PC-3 (cell line): ENCODE results near the gene HHIPL1. TPM values are rescaled to one million over a fixed set of nuclear protein-coding genes. Genes with fewer than 3 reads are reported as not detected.
"Not testable (repeated sequence)": the region's sequence is repeated elsewhere in the genome, so short reads cannot be mapped to it uniquely, and the experiment has no call there.

Source experiments
- ATAC-seq: fragments of 200-7000 bp; cut with Tn5 transposase; 2 replicates; pipeline ENCODE4 v1.9.1; 2020; ENCODE audit warnings: mild to moderate bottlenecking, moderate library complexity
- BruUV-seq: library from RNA; stranded (reverse); fragments of 400-500 nt; replicated peaks from 2 replicates; lab custom pipeline; 2021; lab: Mats Ljungman, UMichigan
- CTCF ChIA-PET: fragments of 300-600 bp; sonication (Branson Sonifier 250); formaldehyde crosslinking; loops from one replicate; lab custom pipeline; 2022; ENCODE audit warnings: antibody characterized with exemption; lab: Charles Lee
- POLR2A ChIA-PET: fragments of 300-600 bp; sonication (Branson Sonifier 250); formaldehyde crosslinking; loops from one replicate; lab custom pipeline; 2022; ENCODE audit warnings: antibody characterized with exemption; ENCODE audit not compliant: unreplicated experiment; lab: Charles Lee
- DNase-seq: peaks from one replicate; pipeline ENCODE4 v3.0.0-alpha.2; 2015
- H2AFZ ChIP-seq: fragments of 300-600 bp; sonication (generic); 2 replicates; pipeline ENCODE4 v1.6.0; 2016; ENCODE audit warnings: antibody characterized with exemption, low read length
- H3F3A ChIP-seq: fragments of 300-600 bp; sonication (generic); one replicate; pipeline ENCODE4 v1.6.0; 2017; ENCODE audit warnings: antibody characterized with exemption, low read length, control low read depth, mild to moderate bottlenecking; ENCODE audit not compliant: unreplicated experiment
- H3K27ac ChIP-seq: fragments of 300-600 bp; sonication (generic); 2 replicates; pipeline ENCODE4 v1.5.1; 2016; ENCODE audit warnings: mild to moderate bottlenecking, low read length
- H3K27me3 ChIP-seq: fragments of 300-600 bp; sonication (generic); 2 replicates; pipeline ENCODE4 v1.6.1; 2016; ENCODE audit warnings: low read length, mixed read lengths
- H3K36me3 ChIP-seq: fragments of 300-600 bp; sonication (generic); 2 replicates; pipeline ENCODE4 v1.6.1; 2016; ENCODE audit warnings: low read depth, mixed run types, low read length, mixed read lengths
- H3K4me1 ChIP-seq: fragments of 300-600 bp; sonication (generic); 2 replicates; pipeline ENCODE4 v1.5.1; 2016; ENCODE audit warnings: low read length; ENCODE audit not compliant: insufficient read depth
- H3K4me2 ChIP-seq: fragments of 300-600 bp; sonication (generic); 2 replicates; pipeline ENCODE4 v1.6.0; 2016; ENCODE audit warnings: low read length
- H3K4me3 ChIP-seq: fragments of 300-600 bp; sonication (generic); 2 replicates; pipeline ENCODE4 v1.5.1; 2016; ENCODE audit warnings: mild to moderate bottlenecking, low read length, mixed read lengths
- H3K79me2 ChIP-seq: fragments of 300-600 bp; sonication (generic); 2 replicates; pipeline ENCODE4 v1.6.1; 2017; ENCODE audit warnings: low read length, mixed read lengths
- H3K9ac ChIP-seq: fragments of 300-600 bp; sonication (generic); 2 replicates; pipeline ENCODE4 v1.6.0; 2016; ENCODE audit warnings: mild to moderate bottlenecking, low read length
- H3K9me2 ChIP-seq: fragments of 300-600 bp; sonication (generic); replicated peaks from 2 replicates; pipeline ENCODE4 v1.6.1; 2016; ENCODE audit warnings: mixed run types, low read length, mixed read lengths
- H3K9me3 ChIP-seq: fragments of 300-600 bp; sonication (generic); 2 replicates; pipeline ENCODE4 v1.6.1; 2016; ENCODE audit warnings: low read length, mixed read lengths
- H4K20me1 ChIP-seq: fragments of 300-600 bp; sonication (generic); 2 replicates; pipeline ENCODE4 v1.6.1; 2016; ENCODE audit warnings: low read length, mixed read lengths
- CTCF ChIP-seq: fragments of 300-600 bp; sonication (generic); conservative IDR thresholded peaks from 2 replicates; pipeline ENCODE4 v1.5.1; 2017; ENCODE audit warnings: antibody characterized with exemption, low read depth, mild to moderate bottlenecking, low read length
- EZH2 ChIP-seq: fragments of 300-600 bp; sonication (generic); IDR thresholded peaks from one replicate; pipeline ENCODE4 v1.6.1; 2017; ENCODE audit warnings: antibody characterized with exemption, mild to moderate bottlenecking, low read length; ENCODE audit not compliant: unreplicated experiment
- EZH2phosphoT487 ChIP-seq: fragments of 300-600 bp; sonication (generic); IDR thresholded peaks from 2 replicates; pipeline ENCODE4 v1.6.1; 2018; ENCODE audit warnings: mild to moderate bottlenecking, antibody characterized with exemption, low read length, borderline replicate concordance
- intact Hi-C: fragments of 100-400 bp; cut with micrococcal nuclease; formaldehyde crosslinking; loops from 2 replicates; pipeline ENCODE4 v1.9.0; 2023
- total RNA-seq: library from RNA; depleted of rRNA; stranded (reverse); fragments of >200 nt; gene quantifications from 2 replicates; pipeline ENCODE4 v1.2.3, GENCODE V29; 2014

The HHIPL1 gene
- total RNA-seq, 1 experiment from 2014 or later = 0.84 TPM

GRCh38 chr14:99635116-99635515 is 9.8 kb upstream of the HHIPL1 start:
- Histone ChIP-seq H3K4me3 (no peak overlapping the region), H2AFZ (no peak overlapping the region), H3K79me2 (no peaks in the 10 kb centered on the region), H3K4me1 (no peaks in the 10 kb centered on the region), H3K9me2 (no peaks in the 10 kb centered on the region), H3K9me3 (no peaks in the 10 kb centered on the region), H4K20me1 (no peaks in the 10 kb centered on the region), H3K27me3 (no peaks in the 10 kb centered on the region), H3K27ac (no peak overlapping the region), H3F3A (no peaks in the 10 kb centered on the region), H3K4me2 (no peak overlapping the region), H3K36me3 (no peaks in the 10 kb centered on the region), H3K9ac (no peak overlapping the region)
- POLR2A ChIA-PET = no interaction called here
- DNase-seq (no peak), ATAC-seq (no peak)
- no TSS peak for BruUV-seq
- CTCF ChIA-PET = no interaction called here
- TF ChIP-seq EZH2 (no peak), CTCF (no peak), EZH2phosphoT487 (no peak)
- intact Hi-C loops = no loop called here

GRCh38 chr14:99636487-99636886 is 8.4 kb upstream of the HHIPL1 start:
- Histone ChIP-seq H3K36me3 (no peaks in the 10 kb centered on the region), H3K9me3 (no peaks in the 10 kb centered on the region), H3F3A (no peaks in the 10 kb centered on the region), H3K4me3 (no peak overlapping the region), H3K79me2 (no peaks in the 10 kb centered on the region), H4K20me1 (no peaks in the 10 kb centered on the region), H3K27ac (no peak overlapping the region), H3K9me2 (no peaks in the 10 kb centered on the region), H3K27me3 (no peaks in the 10 kb centered on the region), H3K9ac (no peak overlapping the region), H3K4me2 (no peak overlapping the region), H3K4me1 (no peaks in the 10 kb centered on the region), H2AFZ (no peak overlapping the region)
- CTCF ChIA-PET = no interaction called here
- ATAC-seq (no peak), DNase-seq (peak; percentile 2)
- no peak for TF ChIP-seq EZH2phosphoT487
- no peak for TF ChIP-seq EZH2
- TF ChIP-seq CTCF = no peak
- POLR2A ChIA-PET = no interaction called here
- BruUV-seq = no TSS peak
- intact Hi-C loops = no loop called here

- Histone ChIP-seq H4K20me1 (no peaks in the 10 kb centered on the region), H3K9ac (no peak overlapping the region), H3K27me3 (no peaks in the 10 kb centered on the region), H3K27ac (no peak overlapping the region), H2AFZ (no peak overlapping the region), H3K4me2 (no peak overlapping the region), H3K9me3 (no peaks in the 10 kb centered on the region), H3K4me3 (no peak overlapping the region), H3F3A (no peaks in the 10 kb centered on the region), H3K36me3 (no peaks in the 10 kb centered on the region), H3K4me1 (no peaks in the 10 kb centered on the region), H3K79me2 (no peaks in the 10 kb centered on the region), H3K9me2 (no peaks in the 10 kb centered on the region)
- ChIA-PET CTCF (no interaction called here), POLR2A (interaction anchor here (0.7 kb wide), 1 partner anchor 20 kb away, joined by 7 read pairs; no protein-coding TSS in a partner anchor)
- ATAC-seq = no peak
- TF ChIP-seq EZH2phosphoT487 (no peak), EZH2 (no peak), CTCF (no peak)
- intact Hi-C loops = no loop called here
- no peak for DNase-seq
- BruUV-seq = no TSS peak
These were observed 7.3 kb upstream of the HHIPL1 start for GRCh38 chr14:99637624-99638023.

GRCh38 chr14:99642771-99643170 is 2.2 kb upstream of the HHIPL1 start:
- CTCF ChIA-PET = interaction anchor here (0.6 kb wide), 1 partner anchor 118 kb away, joined by 5 read pairs; no protein-coding TSS in a partner anchor
- POLR2A ChIA-PET, H3K9me3 ChIP-seq, H3F3A ChIP-seq, H3K4me3 ChIP-seq, H2AFZ ChIP-seq, ATAC-seq, H3K27ac ChIP-seq, H3K4me2 ChIP-seq, H3K9ac ChIP-seq, H3K27me3 ChIP-seq, BruUV-seq, H4K20me1 ChIP-seq, DNase-seq, H3K4me1 ChIP-seq, intact Hi-C loops, H3K9me2 ChIP-seq, H3K36me3 ChIP-seq, H3K79me2 ChIP-seq: not testable (repeated sequence)
